HG03097 (cell line): ENCODE measurements around the gene SNX22.

ENCODE experiments used
- ATAC-seq: cut with Tn5 transposase; IDR thresholded peaks from one replicate; pipeline ENCODE4 v1.9.1; 2021; ENCODE audit not compliant: unreplicated experiment, low FRiP score

Gene SNX22

DNA sequence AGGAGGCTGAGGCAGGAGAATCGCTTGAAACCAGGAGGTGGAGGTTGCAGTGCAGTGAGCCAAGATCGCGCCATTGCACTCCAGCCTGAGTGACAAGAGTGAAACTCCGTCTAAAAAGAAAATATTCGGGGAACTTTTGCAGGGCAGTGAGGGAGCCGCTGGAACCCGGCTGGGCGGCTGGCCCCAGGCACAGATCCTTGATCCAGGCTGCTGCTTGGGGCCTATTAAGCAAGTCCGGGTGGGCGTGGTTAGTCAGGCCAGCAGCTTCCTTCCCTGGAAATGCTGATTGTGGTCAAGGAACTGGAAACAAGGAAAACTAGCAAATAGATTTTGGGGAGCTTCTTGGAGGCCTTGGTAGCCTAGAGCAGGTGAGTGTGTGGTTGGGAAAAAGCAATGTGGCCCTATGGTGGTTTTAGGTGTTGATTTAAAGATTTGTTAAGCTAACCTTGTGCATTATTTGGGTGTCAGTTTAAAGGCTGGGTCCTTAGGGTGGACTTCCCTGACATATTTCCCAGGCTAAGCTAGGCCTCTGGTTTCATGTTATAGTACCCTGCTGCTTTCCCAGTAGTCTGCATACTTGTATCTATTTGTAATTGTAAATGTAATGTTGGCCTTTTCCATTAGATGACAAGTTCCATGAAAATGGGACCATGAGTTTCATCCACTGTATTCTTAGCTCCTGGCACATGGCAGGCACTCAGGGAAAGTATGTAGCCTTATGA is 17.7 kb upstream of the SNX22 start:
- ATAC-seq: no peak

DNA sequence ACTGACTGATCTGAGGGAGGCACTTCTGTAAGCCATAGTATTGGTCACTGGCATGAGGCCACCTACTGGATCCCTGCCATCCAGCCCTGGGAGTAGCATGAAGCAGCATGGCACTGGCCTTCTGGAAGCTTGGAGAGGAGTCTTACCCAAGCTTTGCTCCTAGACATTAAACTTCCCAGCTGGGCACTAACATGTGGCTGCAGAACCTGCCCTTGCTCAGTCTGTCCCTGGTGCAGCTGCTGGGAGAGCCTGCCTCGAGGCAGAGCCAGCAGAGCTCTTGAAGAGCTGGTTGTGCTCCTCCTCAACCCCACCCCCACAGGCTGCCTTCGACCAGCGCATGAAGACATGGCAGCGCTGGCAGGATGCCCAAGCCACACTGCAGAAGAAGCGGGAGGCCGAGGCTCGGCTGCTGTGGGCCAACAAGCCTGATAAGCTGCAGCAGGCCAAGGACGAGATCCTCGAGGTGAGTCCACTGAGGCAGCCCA is 17.1 kb upstream of the SNX22 start:
- ATAC-seq: no peak

DNA sequence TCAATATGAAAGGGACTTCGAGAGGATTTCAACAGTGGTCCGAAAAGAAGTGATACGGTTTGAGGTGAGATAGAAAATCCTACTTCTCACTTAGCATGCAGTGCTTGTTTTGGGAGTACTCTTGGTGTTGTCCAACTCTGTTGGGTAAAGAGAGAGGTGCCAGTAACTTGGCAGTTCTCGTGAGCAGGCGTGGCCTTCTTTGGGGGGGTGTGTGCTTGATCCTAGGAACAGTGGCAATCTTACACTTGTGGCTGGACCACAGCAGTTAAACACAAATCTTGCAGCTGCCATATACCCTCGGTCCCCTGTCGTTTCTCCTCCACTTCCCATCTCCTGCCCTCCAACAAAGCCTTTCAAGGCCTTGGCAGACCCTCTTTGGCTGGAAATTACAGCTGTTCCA is 15.2 kb upstream of the SNX22 start:
- no peak for ATAC-seq

DNA sequence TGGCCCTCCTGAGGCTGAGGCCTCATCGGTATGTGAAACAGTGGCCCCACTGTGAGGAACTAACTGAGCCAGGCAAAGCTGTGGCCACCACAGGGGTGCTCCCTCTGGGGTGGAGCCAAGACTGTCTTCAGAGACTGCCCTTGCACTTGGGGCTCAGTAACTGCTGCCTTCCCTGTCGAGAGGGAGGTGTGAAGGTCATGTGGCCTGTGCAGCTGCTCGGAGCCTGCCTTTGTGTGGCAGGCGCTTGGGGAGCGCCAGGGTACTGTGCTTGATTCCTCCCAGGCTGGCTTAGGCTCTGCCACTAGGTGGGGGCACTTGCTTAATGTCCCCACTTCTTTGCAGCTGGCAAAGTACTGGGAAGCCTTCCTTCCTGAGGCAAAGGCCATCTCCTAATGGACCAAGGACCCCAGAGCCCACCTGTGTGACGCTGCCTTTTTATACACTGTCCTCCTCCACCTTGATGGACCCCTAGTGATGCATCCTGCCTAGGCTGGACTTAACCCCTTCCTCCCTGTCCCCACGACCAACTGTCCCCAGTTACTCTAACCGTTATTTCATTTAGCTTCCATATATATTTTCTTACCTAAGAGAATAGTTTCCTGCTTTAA is 14.2 kb upstream of the SNX22 start:
- ATAC-seq: no peak

DNA sequence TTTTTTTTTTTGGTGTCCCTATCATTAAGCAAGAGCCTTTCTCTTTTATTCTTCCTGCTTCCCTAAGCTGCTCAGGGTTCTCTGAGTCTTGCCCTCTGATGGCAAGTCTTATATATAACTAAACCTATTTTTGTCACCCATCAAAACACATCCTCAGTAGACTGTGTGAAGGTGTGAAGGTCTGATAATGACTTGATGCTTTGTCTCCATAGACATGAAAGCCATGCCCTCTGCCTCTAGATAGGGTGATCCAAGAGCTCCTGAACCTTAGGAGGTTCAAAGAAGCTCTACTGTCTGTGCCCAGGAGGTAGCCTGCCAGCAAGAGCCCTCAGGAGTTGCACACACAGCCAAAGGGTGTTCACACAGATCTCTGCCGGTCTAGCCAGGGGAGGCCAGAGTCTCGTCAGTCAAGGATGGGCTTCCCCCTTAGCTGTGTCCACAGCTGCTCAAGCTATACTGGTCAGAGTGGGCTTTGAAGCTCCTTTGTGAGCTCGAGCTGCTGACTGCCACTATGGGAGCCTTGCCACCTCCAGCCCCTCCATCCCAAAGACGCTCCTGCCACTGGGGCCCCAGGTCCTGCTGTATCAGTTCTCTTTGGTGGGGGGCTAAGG is 13.1 kb upstream of the SNX22 start:
- ATAC-seq: no peak

DNA sequence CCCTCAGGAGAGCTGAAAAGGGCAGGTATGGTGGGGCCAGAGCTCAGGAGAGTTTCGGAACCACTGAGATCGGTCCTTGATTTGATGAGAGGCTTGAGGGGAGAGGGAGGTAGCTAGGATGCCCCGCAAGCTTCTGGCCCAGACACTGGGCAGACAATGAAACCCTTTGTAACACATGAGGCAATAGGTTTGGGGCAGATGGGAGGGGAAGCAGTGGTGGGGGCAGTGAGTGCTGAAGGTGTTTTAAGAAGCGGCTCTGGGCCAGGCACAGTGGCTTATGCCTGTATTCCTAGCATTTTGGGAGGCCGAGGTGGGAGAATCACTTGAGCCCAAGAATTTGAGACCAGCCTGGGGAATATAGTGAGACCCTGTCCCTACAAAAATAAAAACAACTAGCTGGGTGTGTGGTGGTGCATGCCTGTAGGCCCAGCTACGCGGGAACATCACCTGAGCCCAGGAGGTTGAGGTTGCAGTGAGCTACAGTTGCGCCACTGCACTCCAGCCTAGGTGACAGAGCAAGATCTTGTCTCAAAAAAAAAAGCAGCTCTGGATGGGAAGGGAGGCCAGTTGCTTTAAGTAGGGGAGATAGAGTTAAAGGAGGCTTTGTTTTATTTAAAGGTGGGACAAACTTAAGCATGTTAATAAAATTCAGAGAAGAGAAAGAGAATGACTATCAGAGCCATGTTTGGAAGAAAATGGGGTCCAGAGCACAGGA is 9.6 kb upstream of the SNX22 start:
- no peak for ATAC-seq

DNA sequence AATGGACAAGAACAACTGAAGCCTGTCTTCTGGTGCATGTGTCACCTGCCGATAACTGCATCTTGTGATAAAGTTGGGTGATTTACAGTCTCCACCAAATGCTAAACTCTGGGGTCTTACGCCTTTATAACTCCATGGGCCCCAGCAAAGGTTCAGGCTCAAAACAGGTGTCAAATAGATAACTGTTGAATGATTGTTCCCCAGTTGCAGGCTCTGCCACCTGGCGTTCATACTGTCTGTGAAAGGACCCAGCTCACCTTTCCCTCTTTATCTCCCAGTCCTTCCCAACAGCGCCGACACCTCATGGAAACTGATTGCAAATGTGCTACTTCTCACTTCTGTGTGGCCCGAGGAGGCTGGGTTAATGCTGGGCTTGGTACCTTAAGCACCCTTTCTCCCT is 8.3 kb upstream of the SNX22 start:
- ATAC-seq: no peak

DNA sequence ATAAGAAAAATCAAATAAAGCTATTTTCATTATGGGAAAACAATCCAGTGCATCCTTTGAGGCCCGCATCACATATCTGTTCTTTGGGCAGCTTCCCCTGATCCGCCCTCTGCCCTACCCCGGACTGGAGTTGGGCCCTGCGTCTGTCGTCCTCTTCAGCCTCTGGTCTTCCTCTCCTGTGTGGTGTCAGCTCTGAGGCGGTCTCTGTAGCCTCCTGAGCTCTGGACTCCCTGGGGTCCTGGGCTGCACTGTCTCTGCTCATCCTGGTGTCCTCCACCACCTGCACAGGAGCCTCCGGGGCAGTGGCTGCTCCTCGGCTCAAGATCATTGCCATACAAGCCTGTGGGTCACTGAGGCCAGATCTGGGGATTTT is 7.4 kb upstream of the SNX22 start:
- ATAC-seq: peak; percentile 18

DNA sequence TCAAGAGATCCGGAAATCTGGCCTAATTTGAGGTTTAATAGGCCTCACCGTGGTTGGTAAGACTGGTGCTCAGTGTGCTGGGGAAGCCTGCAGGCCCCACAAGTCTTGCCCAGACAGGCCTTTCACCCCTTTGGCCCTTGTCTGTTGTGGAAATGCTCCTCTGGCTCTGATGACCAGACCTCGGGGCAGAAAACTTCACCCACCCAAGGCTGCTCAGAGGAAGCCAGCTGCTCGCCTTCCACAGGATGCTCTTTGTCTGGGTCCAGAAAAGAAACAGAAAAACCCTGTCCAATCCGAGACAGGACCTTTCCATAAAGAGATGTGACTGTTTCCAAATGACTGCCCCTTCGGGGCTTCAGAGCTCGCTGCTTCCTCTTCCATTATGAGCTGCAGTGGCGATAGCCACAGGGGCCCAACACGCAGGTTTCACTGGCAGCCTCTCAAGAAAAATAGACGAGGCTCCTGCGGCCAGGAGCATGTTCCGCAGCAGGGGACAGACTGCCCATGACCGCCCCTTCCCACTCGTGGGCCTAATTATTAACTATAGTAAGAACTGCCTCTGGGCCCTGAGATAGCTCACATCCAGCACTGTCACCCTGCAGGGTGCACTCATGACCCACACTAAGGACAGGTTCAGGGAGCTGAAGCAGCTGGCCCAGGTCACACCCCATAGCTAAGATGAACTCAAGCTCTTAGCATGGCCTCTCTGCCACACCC is 6.8 kb upstream of the SNX22 start:
- peak; percentile 50 for ATAC-seq

DNA sequence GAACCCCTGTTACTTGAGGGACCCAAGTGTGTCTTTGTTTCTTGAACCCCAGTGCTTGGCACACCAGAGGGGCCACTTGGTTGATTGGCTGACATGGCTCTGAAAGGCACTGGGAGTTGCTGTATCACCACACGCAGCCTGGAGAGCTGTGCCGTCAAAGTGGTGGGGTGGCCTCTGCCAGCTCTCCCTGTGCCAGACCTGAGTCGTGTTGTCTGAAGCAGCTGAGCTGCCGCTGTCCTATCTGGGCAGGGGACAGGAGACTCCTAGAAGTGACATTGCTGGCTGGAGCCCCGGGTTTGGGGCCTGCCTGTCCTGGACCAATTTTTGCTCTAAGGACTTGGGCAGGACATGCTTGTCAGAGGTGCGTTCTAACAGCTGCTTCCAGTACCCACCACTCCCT is 5.5 kb upstream of the SNX22 start:
- no peak for ATAC-seq

DNA sequence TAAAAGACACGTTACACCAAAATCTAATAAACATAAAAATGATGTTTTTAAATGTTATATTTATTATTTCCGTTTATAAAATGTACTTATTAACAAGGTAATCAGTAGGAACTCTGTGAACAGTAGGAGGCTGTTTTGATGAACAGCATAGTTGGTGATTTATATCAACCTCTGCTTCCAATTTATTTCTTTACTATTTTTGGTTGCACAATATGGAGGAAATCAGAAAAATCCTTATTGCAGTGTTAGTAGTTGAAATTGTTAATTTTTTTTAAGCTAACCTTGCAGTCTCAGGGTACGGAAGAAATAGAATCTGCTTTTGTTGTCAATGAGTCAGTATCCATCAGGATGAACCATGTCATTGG is 5.0 kb upstream of the SNX22 start:
- ATAC-seq: no peak

DNA sequence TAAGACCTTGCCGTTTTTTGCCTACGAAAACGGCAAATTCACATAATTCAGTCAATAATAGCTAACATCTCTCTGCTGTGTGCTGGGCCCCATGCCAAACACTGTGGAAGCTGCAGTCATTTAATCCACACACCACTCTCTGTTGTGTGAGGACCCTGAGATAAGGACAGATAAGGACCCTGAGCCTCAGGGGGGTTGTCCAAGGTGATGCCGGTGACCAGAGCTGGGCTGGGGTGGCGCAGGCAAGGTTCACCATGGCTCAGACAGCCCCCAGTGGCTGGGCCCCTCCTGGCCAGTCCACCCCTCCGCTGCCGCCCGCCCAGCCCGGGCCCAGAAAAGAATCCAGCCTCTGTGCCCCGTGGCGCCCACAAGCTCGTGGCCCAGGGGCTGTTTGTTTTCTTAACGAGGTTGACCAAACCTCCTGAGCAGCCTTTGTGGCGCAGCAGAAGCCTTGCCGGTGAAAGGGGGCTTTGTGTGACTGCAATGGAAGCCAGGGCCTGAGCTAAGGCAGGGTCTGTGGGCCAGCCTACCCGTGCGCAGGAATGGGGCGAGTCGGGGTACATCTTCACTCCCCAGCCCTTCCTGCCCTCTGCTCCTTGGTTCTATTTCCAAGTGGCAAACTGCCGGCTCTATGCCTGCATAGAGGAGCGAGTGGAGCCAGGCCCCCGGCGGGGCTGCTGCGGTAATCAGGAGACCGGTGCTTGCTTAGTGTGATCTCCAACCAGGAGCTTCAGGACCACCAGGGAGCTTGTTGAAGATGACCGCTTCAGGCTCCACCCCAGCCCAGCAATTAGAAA is 4.4 kb upstream of the SNX22 start:
- ATAC-seq: no peak

DNA sequence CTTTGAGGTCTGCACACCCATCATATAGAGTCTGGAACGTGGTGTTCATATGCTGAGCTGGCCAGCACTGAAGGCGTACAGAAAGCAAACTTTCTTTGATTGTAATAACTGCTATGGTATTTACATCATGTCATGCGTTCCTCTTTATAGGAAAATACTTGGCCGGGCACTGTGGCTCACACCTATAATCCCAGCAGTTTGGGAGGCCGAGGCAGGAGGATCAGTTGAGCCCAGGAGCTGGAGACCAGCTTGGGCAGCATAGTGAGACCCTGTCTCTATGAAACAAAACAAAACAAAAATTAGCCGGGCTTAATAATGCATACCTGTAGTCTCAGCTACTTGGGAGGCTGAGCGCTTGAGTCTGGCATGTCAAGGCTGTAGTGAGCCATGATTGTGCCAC is 3.4 kb upstream of the SNX22 start:
- no peak for ATAC-seq

DNA sequence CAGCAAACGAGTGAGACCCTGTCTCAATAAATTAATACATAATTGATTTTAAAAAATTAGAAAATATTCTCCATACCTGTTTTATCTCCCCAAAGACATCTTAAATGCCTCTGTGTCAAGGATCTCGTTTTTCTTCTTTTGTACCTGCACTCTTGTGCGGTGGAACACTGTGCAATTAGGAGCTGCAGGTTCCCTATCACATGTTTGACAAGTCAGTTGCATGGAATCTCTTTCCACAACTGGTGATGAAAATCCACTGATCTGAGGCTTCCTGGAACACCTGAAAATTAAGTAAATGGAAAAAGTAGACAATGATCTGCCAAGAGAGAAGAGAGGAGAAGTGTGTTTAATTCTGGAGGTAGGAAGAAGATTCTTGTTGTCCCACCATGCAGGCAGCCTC is 3.0 kb upstream of the SNX22 start:
- no peak for ATAC-seq

DNA sequence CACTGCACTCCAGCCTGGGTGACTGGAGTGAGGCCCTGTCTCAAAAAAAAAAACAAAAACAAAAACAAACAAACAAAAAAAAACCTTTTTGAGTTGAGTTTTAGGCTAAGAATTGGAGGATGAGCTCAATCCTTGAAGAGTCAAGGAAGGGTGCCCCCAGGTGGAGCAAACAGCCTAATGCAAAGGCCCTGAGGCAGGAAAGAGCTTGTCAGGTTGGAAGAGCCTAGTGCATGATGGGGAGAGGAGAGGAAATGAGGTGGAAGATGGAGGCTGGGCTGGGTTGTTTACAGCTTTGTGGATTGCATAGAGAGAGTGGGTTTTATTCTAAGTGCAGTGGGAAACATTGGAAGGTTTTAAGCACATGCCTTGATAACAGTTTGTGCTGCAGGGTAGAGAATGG is 2.1 kb upstream of the SNX22 start:
- no peak for ATAC-seq

DNA sequence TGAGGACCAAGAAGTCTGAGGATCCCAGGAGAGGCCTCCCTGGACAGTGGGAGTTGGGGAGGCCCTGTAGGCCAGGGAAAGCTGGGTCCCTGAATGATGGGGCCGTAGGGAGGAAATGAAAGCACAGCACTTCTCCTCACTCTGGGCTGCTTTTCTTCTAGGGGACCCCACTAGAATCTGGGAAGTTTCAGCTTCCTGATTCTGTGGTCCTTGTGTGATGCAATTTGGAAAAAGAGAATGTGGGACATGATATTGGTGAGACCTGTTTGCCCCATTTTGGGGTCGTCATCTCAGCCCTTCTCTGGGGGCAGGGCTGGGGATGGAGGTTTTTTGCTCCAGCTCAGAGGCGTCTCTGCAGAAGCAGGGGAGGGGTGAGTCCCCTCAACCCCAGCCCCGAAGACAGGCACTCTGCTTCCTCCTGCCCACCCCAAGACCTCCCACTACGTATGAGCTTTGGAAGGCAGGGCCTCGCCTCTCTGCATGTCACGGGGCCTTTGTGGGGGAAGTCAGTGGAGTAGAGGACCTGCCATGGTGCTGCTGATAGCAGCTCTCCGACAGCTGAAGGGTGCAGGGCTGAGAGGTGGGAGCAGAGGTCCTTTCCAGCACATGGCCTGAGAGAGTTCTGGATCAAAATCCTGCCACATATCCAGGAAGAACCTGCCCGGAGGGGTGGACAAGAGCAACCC is 1.5 kb upstream of the SNX22 start:
- ATAC-seq: no peak

DNA sequence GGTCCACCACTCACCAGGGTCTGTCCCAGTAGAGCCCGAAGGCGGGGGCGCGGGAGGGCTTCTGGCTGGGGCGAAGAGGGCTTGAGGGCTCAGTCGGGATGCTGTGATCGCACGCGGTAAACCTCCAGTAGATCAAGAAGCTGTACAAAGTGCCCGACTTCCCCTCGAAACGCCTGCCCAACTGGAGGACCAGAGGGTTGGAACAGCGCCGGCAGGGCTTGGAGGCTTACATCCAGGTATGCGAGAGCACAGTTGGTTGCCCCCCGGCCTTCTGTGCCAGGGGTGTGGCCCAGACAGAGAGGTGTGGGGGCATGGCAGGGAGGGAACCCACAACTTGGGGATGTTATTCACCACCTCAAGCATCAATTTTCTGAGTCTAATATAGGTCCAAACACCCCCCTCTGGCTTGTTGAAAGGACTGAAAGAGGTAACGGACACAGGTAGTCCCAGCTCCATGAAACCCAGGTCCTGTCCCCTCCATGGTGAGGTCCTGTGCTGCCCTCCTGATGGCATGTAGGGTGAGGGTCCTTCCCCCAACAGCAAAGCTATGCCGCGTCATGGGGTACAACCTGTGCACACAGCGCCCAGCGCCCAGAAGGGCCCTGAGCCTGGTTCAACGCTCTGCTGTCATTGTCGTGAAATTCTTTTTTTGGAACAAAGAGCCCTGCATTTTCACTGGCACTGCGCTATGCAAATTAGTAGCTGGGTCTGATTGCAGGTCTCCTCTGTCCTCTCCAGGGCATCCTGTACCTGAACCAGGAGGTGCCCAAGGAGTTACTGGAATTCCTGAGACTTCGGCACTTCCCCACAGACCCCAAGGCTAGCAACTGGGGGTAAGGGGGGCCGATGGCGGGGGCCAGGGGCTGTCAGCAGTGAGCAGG is 1.2 kb downstream of the SNX22 start:
- ATAC-seq: peak; percentile 2

DNA sequence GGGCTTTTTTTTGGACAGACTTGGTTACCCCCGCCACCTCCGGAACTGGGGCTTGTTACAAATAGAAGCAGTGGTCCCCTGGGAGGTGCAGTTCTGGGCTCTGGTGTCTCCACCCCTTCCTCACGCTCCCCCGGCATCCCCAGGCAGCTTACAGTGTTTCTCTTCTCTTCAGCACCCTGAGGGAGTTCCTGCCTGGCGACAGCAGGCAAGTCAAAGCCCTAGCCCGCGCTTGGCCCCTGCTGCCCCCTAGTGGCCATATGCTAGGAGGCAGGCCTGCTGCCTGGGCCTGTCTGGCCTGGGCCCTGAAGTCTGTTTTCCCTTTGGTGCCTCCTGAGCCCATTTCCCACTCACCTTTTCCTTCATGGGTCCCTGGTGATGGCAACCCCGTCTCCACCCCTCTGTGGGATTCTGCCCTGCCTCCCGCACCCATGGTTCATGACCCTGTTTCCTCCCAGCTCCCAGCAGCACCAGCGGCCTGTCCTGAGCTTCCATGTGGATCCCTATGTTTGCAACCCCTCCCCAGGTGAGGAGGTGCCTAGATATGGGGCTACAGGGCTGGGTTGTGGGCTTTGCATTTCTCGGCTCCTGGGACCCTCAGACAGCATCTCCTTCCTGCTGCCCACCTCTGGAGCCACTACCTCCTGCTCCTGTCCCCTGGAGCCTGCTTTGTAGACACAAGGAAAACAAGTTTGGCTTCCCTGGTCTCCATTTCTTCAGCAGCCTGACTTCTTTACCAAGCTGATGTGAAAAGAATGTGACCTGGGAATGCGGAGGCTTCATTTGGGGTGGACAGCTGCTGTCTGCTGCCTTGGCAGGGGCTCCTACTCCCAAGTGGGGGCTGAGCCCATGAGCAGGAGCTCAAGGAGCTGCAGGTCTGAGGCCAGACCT is 2.2 kb downstream of the SNX22 start:
- peak; percentile 50 for ATAC-seq
